Ishikawa (cell line): Measurements from ENCODE around the gene APOL2.
A peak's percentile ranks its signal among the peaks of the same experiment; 100 is the strongest.

Experiments used
- CEBPB ChIP-seq: IDR thresholded peaks from 2 replicates; pipeline ENCODE4 v1.6.1; 2012
- CREB1 ChIP-seq: IDR thresholded peaks from 2 replicates; pipeline ENCODE4 v1.6.1; 2012; ENCODE audit warnings: low read depth
- EGR1 ChIP-seq: IDR thresholded peaks from 2 replicates; pipeline ENCODE4 v1.6.1; 2012
- EP300 ChIP-seq: IDR thresholded peaks from 2 replicates; pipeline ENCODE4 v1.6.1; 2012; ENCODE audit warnings: borderline replicate concordance
- FOXM1 ChIP-seq: IDR thresholded peaks from 2 replicates; pipeline ENCODE4 v1.6.1; 2012; ENCODE audit warnings: low read depth, borderline replicate concordance
- MAX ChIP-seq: IDR thresholded peaks from 2 replicates; pipeline ENCODE4 v1.6.1; 2012
- NFIC ChIP-seq: IDR thresholded peaks from 2 replicates; pipeline ENCODE4 v1.6.1; 2012
- RAD21 ChIP-seq: IDR thresholded peaks from 2 replicates; pipeline ENCODE4 v1.6.1; 2012; ENCODE audit warnings: low read depth
- REST ChIP-seq: IDR thresholded peaks from 2 replicates; pipeline ENCODE4 v1.6.1; 2012; ENCODE audit warnings: low read depth, mild to moderate bottlenecking
- TAF1 ChIP-seq: IDR thresholded peaks from 2 replicates; pipeline ENCODE4 v1.6.1; 2012; ENCODE audit warnings: low read depth, mild to moderate bottlenecking
- TCF12 ChIP-seq: IDR thresholded peaks from 2 replicates; pipeline ENCODE4 v1.6.1; 2012; ENCODE audit warnings: low read depth
- TEAD4 ChIP-seq: IDR thresholded peaks from 2 replicates; pipeline ENCODE4 v1.6.1; 2012
- USF1 ChIP-seq: IDR thresholded peaks from 2 replicates; pipeline ENCODE4 v1.6.1; 2012
- YY1 ChIP-seq: IDR thresholded peaks from 2 replicates; pipeline ENCODE4 v1.6.1; 2012; ENCODE audit warnings: low read depth
- ZBTB7A ChIP-seq: IDR thresholded peaks from 2 replicates; pipeline ENCODE4 v1.6.1; 2012; ENCODE audit warnings: low read depth

Gene APOL2

GRCh38 chr22:36284171-36284571 lies 44.8 kb upstream of the APOL2 start:
- TF ChIP-seq EGR1 (no peak), TCF12 (no peak), USF1 (no peak), CEBPB (no peak), FOXM1 (no peak), RAD21 (no peak)

- no peak for TF ChIP-seq RAD21
- no peak for TF ChIP-seq CREB1
- TF ChIP-seq YY1 = no peak
- TF ChIP-seq CEBPB = no peak
- no peak for TF ChIP-seq USF1
- no peak for TF ChIP-seq TCF12
Observed at GRCh38 chr22:36282328-36282831, 43.1 kb upstream of the APOL2 start.

GRCh38 chr22:36281781-36282327 lies 42.5 kb upstream of the APOL2 start:
- TF ChIP-seq NFIC (no peak), RAD21 (no peak), FOXM1 (no peak), TEAD4 (no peak)

GRCh38 chr22:36280379-36280778 lies 41.1 kb upstream of the APOL2 start:
- no peak for TF ChIP-seq TEAD4
- no peak for TF ChIP-seq USF1
- TF ChIP-seq NFIC = no peak
- TF ChIP-seq EP300 = no peak
- no peak for TF ChIP-seq TAF1
- no peak for TF ChIP-seq CEBPB
- TF ChIP-seq ZBTB7A = no peak
- TF ChIP-seq RAD21 = no peak

- no peak for TF ChIP-seq RAD21
Observed at GRCh38 chr22:36279219-36279666, 39.9 kb upstream of the APOL2 start.

GRCh38 chr22:36277482-36278291 lies 38.4 kb upstream of the APOL2 start:
- TF ChIP-seq RAD21 (peak; percentile 57), TEAD4 (0 out of 2 replicates have a peak, but pooled peaks have one; percentile 15), MAX (no peak)

- TF ChIP-seq REST (no peak), TAF1 (no peak), MAX (no peak), YY1 (no peak), RAD21 (no peak), FOXM1 (no peak), TCF12 (no peak), USF1 (no peak), EGR1 (no peak), CREB1 (no peak), NFIC (no peak), EP300 (no peak), TEAD4 (no peak), CEBPB (no peak), ZBTB7A (no peak)
Observed at GRCh38 chr22:36274531-36274930, 35.2 kb upstream of the APOL2 start.
